ENCODE measurements around the gene ADGRF3.

The ADGRF3 gene

DNA sequence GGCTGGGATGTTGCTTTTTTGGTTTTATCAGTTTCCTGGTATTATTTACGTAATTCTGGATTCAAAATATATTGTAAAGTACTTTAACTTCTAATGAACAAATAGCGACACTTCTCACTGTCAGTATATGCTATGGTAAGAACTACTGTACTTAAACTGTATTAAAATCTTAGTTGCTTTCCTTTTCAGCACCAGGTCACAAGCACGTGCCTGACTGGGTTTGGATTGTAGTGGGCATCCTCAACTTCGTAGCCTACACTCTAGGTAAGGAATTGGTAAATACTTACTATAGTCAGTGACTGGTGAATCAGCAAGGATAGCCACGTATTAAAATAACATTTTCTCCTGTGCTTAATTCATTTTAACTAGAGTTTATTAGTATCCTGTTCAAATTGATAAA is 20.4 kb upstream of the ADGRF3 start:
- Histone ChIP-seq H3K9ac (ENCODE audit: low read depth, low read length, poor library complexity) (no peak overlapping the region), H3K14ac (ENCODE audit: low read length) (no peak overlapping the region), H3K23ac (ENCODE audit: low read depth, low read length, poor library complexity) (no peak overlapping the region), H2AFZ (ENCODE audit: low read length) (no peak overlapping the region), H3K4ac (ENCODE audit: low read length) (no peak overlapping the region), H3K36me3 (replicated peaks in 1 of 2; ENCODE audit: control insufficient read depth in 2 of 2, insufficient read depth in 2 of 2, low read length in 2 of 2) (peaks cover 5 to 52% of the 10 kb centered on the region in 2 donors), H2BK15ac (ENCODE audit: low read length) (no peak overlapping the region), H2BK120ac (ENCODE audit: low read depth, low read length) (no peak overlapping the region), H3K4me3 (ENCODE audit: low read length in 2 of 2) (no peak overlapping the region), H3K27me3 (ENCODE audit: control insufficient read depth in 3 of 3, insufficient read depth in 3 of 3, low read depth in 1 of 3, low read length in 3 of 3) (no peaks in the 10 kb centered on the region), H3K4me1 (ENCODE audit: control insufficient read depth in 2 of 2, insufficient read depth in 1 of 2, low read depth in 1 of 2, low read length in 2 of 2) (peaks cover 10 to 12% of the 10 kb centered on the region in 2 donors), H3K9me3 (replicated peaks in 1 of 2; ENCODE audit: control insufficient read depth in 2 of 2, insufficient read depth in 1 of 2, low read depth in 1 of 2, low read length in 2 of 2) (peaks cover 0 to 4% of the 10 kb centered on the region in 2 donors), H3K4me2 (ENCODE audit: insufficient read depth, low read length, poor library complexity, severe bottlenecking) (no peak overlapping the region), H3K79me1 (ENCODE audit: low read depth, low read length) (no peaks in the 10 kb centered on the region), H4K8ac (ENCODE audit: low read depth, low read length) (no peak overlapping the region), H2BK12ac (ENCODE audit: low read length) (no peak overlapping the region), H2BK5ac (ENCODE audit: low read length) (no peak overlapping the region), H4K91ac (ENCODE audit: low read depth, low read length, poor library complexity) (no peak overlapping the region), H3K18ac (ENCODE audit: low read length) (no peak overlapping the region), H2AK5ac (ENCODE audit: low read depth, low read length) (no peak overlapping the region), H3K27ac (replicated peaks; ENCODE audit: low read length) (no peak overlapping the region)
- DNase-seq (ENCODE audit: low spot score), result no peak
- no CpG with 5 or more reads among the region's 5 CpGs for WGBS, 2 donors (ENCODE audit: extremely low coverage in 2 of 2, insufficient read length in 2 of 2, insufficient replicate concordance in 1 of 2)

DNA sequence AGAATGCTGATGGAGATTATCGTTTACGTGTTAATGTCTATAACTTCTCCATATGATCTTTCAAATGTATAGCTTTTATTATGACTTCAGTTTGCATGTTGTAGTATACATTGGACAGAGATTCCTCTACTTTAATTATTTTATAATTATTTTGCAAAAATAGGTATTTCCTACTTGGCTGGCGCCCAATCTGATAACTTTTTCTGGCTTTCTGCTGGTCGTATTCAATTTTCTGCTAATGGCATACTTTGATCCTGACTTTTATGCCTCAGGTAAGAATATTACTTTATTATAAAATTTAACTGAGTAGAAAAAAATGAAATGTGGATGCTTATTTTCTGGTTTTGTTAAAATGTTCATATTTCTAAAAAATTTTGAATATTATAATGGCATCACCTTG is 18.1 kb upstream of the ADGRF3 start:
- no peaks in the 10 kb centered on the region for H3K27me3 ChIP-seq (ENCODE audit: control insufficient read depth in 3 of 3, insufficient read depth in 3 of 3, low read depth in 1 of 3, low read length in 3 of 3)
- H2BK120ac ChIP-seq (ENCODE audit: low read depth, low read length), result no peak overlapping the region
- no peaks in the 10 kb centered on the region for H3K9me3 ChIP-seq (replicated peaks in 1 of 2; ENCODE audit: control insufficient read depth in 2 of 2, insufficient read depth in 1 of 2, low read depth in 1 of 2, low read length in 2 of 2)
- H3K9ac ChIP-seq (ENCODE audit: low read depth, low read length, poor library complexity), result no peak overlapping the region
- peaks cover 2% of the 10 kb centered on the region for H3K79me1 ChIP-seq (ENCODE audit: low read depth, low read length)
- H3K27ac ChIP-seq (replicated peaks; ENCODE audit: low read length), result no peak overlapping the region
- no peak overlapping the region for H4K8ac ChIP-seq (ENCODE audit: low read depth, low read length)
- H3K14ac ChIP-seq (ENCODE audit: low read length), result no peak overlapping the region
- WGBS, 2 donors (ENCODE audit: extremely low coverage in 2 of 2, insufficient read length in 2 of 2, insufficient replicate concordance in 1 of 2), result no CpG with 5 or more reads among the region's 4 CpGs
- no peak overlapping the region for H3K4me3 ChIP-seq (ENCODE audit: low read length in 2 of 2)
- H3K4me2 ChIP-seq (ENCODE audit: insufficient read depth, low read length, poor library complexity, severe bottlenecking), result no peak overlapping the region
- peaks cover 4 to 54% of the 10 kb centered on the region in 2 donors for H3K36me3 ChIP-seq (replicated peaks in 1 of 2; ENCODE audit: control insufficient read depth in 2 of 2, insufficient read depth in 2 of 2, low read length in 2 of 2)
- DNase-seq (ENCODE audit: low spot score), result no peak
- H2BK5ac ChIP-seq (ENCODE audit: low read length), result no peak overlapping the region
- no peak overlapping the region for H2AFZ ChIP-seq (ENCODE audit: low read length)
- H3K4ac ChIP-seq (ENCODE audit: low read length), result no peak overlapping the region
- H4K91ac ChIP-seq (ENCODE audit: low read depth, low read length, poor library complexity), result no peak overlapping the region
- H2BK12ac ChIP-seq (ENCODE audit: low read length), result no peak overlapping the region
- H3K23ac ChIP-seq (ENCODE audit: low read depth, low read length, poor library complexity), result no peak overlapping the region
- no peak overlapping the region for H2BK15ac ChIP-seq (ENCODE audit: low read length)
- H3K4me1 ChIP-seq (ENCODE audit: control insufficient read depth in 2 of 2, insufficient read depth in 1 of 2, low read depth in 1 of 2, low read length in 2 of 2), result peaks cover 10 to 12% of the 10 kb centered on the region in 2 donors
- no peak overlapping the region for H3K18ac ChIP-seq (ENCODE audit: low read length)
- H2AK5ac ChIP-seq (ENCODE audit: low read depth, low read length), result no peak overlapping the region

- Histone ChIP-seq H3K9me3 (replicated peaks in 1 of 2; ENCODE audit: control insufficient read depth in 2 of 2, insufficient read depth in 1 of 2, low read depth in 1 of 2, low read length in 2 of 2) (no peaks in the 10 kb centered on the region), H2AK5ac (ENCODE audit: low read depth, low read length) (no peak overlapping the region), H3K14ac (ENCODE audit: low read length) (no peak overlapping the region), H2BK15ac (ENCODE audit: low read length) (no peak overlapping the region), H2BK120ac (ENCODE audit: low read depth, low read length) (no peak overlapping the region), H2BK12ac (ENCODE audit: low read length) (no peak overlapping the region), H3K36me3 (replicated peaks in 1 of 2; ENCODE audit: control insufficient read depth in 2 of 2, insufficient read depth in 2 of 2, low read length in 2 of 2) (peaks cover 4 to 54% of the 10 kb centered on the region in 2 donors), H3K4me2 (ENCODE audit: insufficient read depth, low read length, poor library complexity, severe bottlenecking) (no peak overlapping the region), H4K8ac (ENCODE audit: low read depth, low read length) (no peak overlapping the region), H3K27ac (replicated peaks; ENCODE audit: low read length) (no peak overlapping the region), H2AFZ (ENCODE audit: low read length) (no peak overlapping the region), H3K9ac (ENCODE audit: low read depth, low read length, poor library complexity) (no peak overlapping the region), H3K27me3 (ENCODE audit: control insufficient read depth in 3 of 3, insufficient read depth in 3 of 3, low read depth in 1 of 3, low read length in 3 of 3) (no peaks in the 10 kb centered on the region), H3K4ac (ENCODE audit: low read length) (no peak overlapping the region), H4K91ac (ENCODE audit: low read depth, low read length, poor library complexity) (no peak overlapping the region), H3K18ac (ENCODE audit: low read length) (no peak overlapping the region), H3K4me1 (ENCODE audit: control insufficient read depth in 2 of 2, insufficient read depth in 1 of 2, low read depth in 1 of 2, low read length in 2 of 2) (peaks cover 5 to 9% of the 10 kb centered on the region in 2 donors), H3K4me3 (ENCODE audit: low read length in 2 of 2) (no peak overlapping the region), H3K79me1 (ENCODE audit: low read depth, low read length) (peaks cover 2% of the 10 kb centered on the region), H2BK5ac (ENCODE audit: low read length) (no peak overlapping the region), H3K23ac (ENCODE audit: low read depth, low read length, poor library complexity) (no peak overlapping the region)
- WGBS, 2 donors (ENCODE audit: extremely low coverage in 2 of 2, insufficient read length in 2 of 2, insufficient replicate concordance in 1 of 2), result no CpG with 5 or more reads among the region's 3 CpGs
- DNase-seq (ENCODE audit: low spot score), result no peak
Measured at GRCh38 chr2:26363958-26364357, 17.4 kb upstream of the ADGRF3 start.

DNA sequence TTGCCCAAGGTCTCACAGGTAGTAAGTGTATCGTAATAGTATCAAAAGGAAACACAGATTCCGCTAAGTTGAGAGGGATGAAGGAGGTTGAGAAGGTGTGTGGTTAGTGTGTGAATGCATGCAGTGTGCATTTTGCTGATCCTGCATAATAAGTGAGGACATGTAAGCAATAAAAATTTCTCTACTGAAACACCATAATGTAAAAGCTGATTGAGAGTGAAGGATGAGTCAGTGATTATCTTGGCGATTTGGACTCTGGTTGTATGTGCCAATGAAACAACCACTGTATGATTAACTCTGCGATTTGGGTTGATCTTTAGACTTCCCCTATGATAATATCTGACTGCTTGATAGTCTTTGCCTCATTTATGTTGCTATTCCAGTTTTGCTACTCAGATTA is 16.7 kb upstream of the ADGRF3 start:
- H3K79me1 ChIP-seq (ENCODE audit: low read depth, low read length), result peaks cover 2% of the 10 kb centered on the region
- no peak overlapping the region for H3K23ac ChIP-seq (ENCODE audit: low read depth, low read length, poor library complexity)
- DNase-seq (ENCODE audit: low spot score), result no peak
- 100% methylated on average over 2 of the region's 4 CpGs; no CpG with 5 or more reads in 1 of the 2 donors for whole genome bisulfite sequencing, 2 donors (ENCODE audit: extremely low coverage in 2 of 2, insufficient read length in 2 of 2, insufficient replicate concordance in 1 of 2)
- no peak overlapping the region for H3K4me3 ChIP-seq (ENCODE audit: low read length in 2 of 2)
- H3K9ac ChIP-seq (ENCODE audit: low read depth, low read length, poor library complexity), result no peak overlapping the region
- H3K36me3 ChIP-seq (replicated peaks in 1 of 2; ENCODE audit: control insufficient read depth in 2 of 2, insufficient read depth in 2 of 2, low read length in 2 of 2), result peaks cover 4 to 50% of the 10 kb centered on the region in 2 donors
- no peak overlapping the region for H2BK5ac ChIP-seq (ENCODE audit: low read length)
- no peaks in the 10 kb centered on the region for H3K27me3 ChIP-seq (ENCODE audit: control insufficient read depth in 3 of 3, insufficient read depth in 3 of 3, low read depth in 1 of 3, low read length in 3 of 3)
- no peak overlapping the region for H2BK15ac ChIP-seq (ENCODE audit: low read length)
- H3K4me1 ChIP-seq (ENCODE audit: control insufficient read depth in 2 of 2, insufficient read depth in 1 of 2, low read depth in 1 of 2, low read length in 2 of 2), result peaks cover 5 to 7% of the 10 kb centered on the region in 2 donors
- H3K14ac ChIP-seq (ENCODE audit: low read length), result no peak overlapping the region
- no peak overlapping the region for H2BK12ac ChIP-seq (ENCODE audit: low read length)
- H2AK5ac ChIP-seq (ENCODE audit: low read depth, low read length), result no peak overlapping the region
- no peak overlapping the region for H3K4me2 ChIP-seq (ENCODE audit: insufficient read depth, low read length, poor library complexity, severe bottlenecking)
- no peak overlapping the region for H3K4ac ChIP-seq (ENCODE audit: low read length)
- no peak overlapping the region for H4K91ac ChIP-seq (ENCODE audit: low read depth, low read length, poor library complexity)
- H3K18ac ChIP-seq (ENCODE audit: low read length), result no peak overlapping the region
- H2BK120ac ChIP-seq (ENCODE audit: low read depth, low read length), result no peak overlapping the region
- H2AFZ ChIP-seq (ENCODE audit: low read length), result no peak overlapping the region
- no peaks in the 10 kb centered on the region for H3K9me3 ChIP-seq (replicated peaks in 1 of 2; ENCODE audit: control insufficient read depth in 2 of 2, insufficient read depth in 1 of 2, low read depth in 1 of 2, low read length in 2 of 2)
- H4K8ac ChIP-seq (ENCODE audit: low read depth, low read length), result no peak overlapping the region
- H3K27ac ChIP-seq (replicated peaks; ENCODE audit: low read length), result no peak overlapping the region
